HepG2 (cell line): ENCODE data around the gene UTF1. TPM values are rescaled to one million over a fixed set of nuclear protein-coding genes. Genes with fewer than 3 reads are reported as not detected.

ENCODE experiments used
- ATAC-seq: fragments of 200-7000 bp; cut with Tn5 transposase; 3 replicates; pipeline ENCODE4 v1.9.1; 2020; ENCODE audit warnings: mild to moderate bottlenecking, moderate library complexity
- BruUV-seq: library from RNA; stranded (reverse); fragments of 400-500 nt; replicated peaks from 2 replicates; lab custom pipeline; 2021; lab: Mats Ljungman, UMichigan
- CTCF ChIA-PET: fragments of 300-600 bp; formaldehyde crosslinking; extraction: SDS; loops from one replicate; lab custom pipeline; 2021; ENCODE audit warnings: low total read pairs, inconsistent platforms, low intra/inter-chr PET ratio; lab: Yijun Ruan, JAX
- POLR2A ChIA-PET: fragments of 350-600 bp; sonication (Branson Sonifier 250); formaldehyde crosslinking; loops from one replicate; lab custom pipeline; 2020; ENCODE audit warnings: antibody characterized with exemption, inconsistent platforms; lab: Yijun Ruan, JAX
- DNase-seq: peaks from one replicate; pipeline ENCODE4 v3.0.0-alpha.2; 2015; ENCODE audit warnings: low spot score
- FAIRE-seq: peaks from 3 replicates; lab custom pipeline; 2011; peaks lifted over from hg19 to GRCh38; lab: Jason Lieb, UNC
- H2AFZ ChIP-seq: one replicate; pipeline ENCODE4 v1.6.1; 2011; ENCODE audit warnings: low read length, inconsistent platforms
- H3K27ac ChIP-seq: fragments of 300-600 bp; 3 replicates; pipeline ENCODE4 v1.8.0; 2011; ENCODE audit warnings: mixed run types, mild to moderate bottlenecking, mixed read lengths, low read length, inconsistent platforms; ENCODE audit not compliant: insufficient read depth; ENCODE audit errors: extremely low read length
- H3K27me3 ChIP-seq, 2 experiments: fragments of 200-600 bp in 1 of 2; 2 replicates in 1 of 2; 3 replicates in 1 of 2; pipeline versions ENCODE4 v1.6.0 to v1.8.0; 2011; ENCODE audit warnings: low read length in 2 of 2, mild to moderate bottlenecking in 2 of 2, moderate library complexity in 2 of 2, inconsistent platforms in 1 of 2; ENCODE audit not compliant: insufficient read depth in 2 of 2, control insufficient read depth in 1 of 2
- H3K36me3 ChIP-seq, 2 experiments: fragments of 200-600 bp in 1 of 2; replicated peaks in 1 of 2; 2 replicates in 1 of 2; 3 replicates in 1 of 2; pipeline versions ENCODE4 v1.5.1 to v1.8.0; 2011; ENCODE audit warnings: low read length in 2 of 2, inconsistent platforms in 1 of 2; ENCODE audit not compliant: insufficient read depth in 2 of 2, control insufficient read depth in 1 of 2
- H3K4me1 ChIP-seq: 2 replicates; pipeline ENCODE4 v1.5.1; 2012; ENCODE audit warnings: low read length, inconsistent platforms; ENCODE audit not compliant: insufficient read depth
- H3K4me2 ChIP-seq: 2 replicates; pipeline ENCODE4 v1.6.0; 2011; ENCODE audit warnings: low read depth, low read length, inconsistent platforms
- H3K4me3 ChIP-seq, 3 experiments: fragments of 200-600 bp in 1 of 3; sonication (generic), shearing (Covaris generic) in 1 of 3; replicated peaks in 1 of 3; 2 replicates each; pipeline ENCODE4 v1.5.1; 2011 to 2016; ENCODE audit warnings: low read length in 3 of 3, inconsistent platforms in 2 of 3, low read depth in 2 of 3, mild to moderate bottlenecking in 2 of 3, control low read depth in 1 of 3, mixed read lengths in 1 of 3; ENCODE audit not compliant: insufficient read depth in 1 of 3
- H3K79me2 ChIP-seq: one replicate; pipeline ENCODE4 v1.6.1; 2011; ENCODE audit warnings: low read length, inconsistent platforms; ENCODE audit not compliant: insufficient read depth
- H3K9ac ChIP-seq: 2 replicates; pipeline ENCODE4 v1.6.0; 2011; ENCODE audit warnings: mild to moderate bottlenecking, low read depth, low read length, inconsistent platforms; ENCODE audit not compliant: insufficient read depth
- H3K9me3 ChIP-seq: 2 replicates; pipeline ENCODE4 v1.5.1; 2012; ENCODE audit warnings: mild to moderate bottlenecking, low read length
- H4K20me1 ChIP-seq: 2 replicates; pipeline ENCODE4 v1.6.0; 2011; ENCODE audit warnings: inconsistent platforms, mild to moderate bottlenecking, low read length, moderate library complexity; ENCODE audit not compliant: insufficient read depth
- ARID4A ChIP-seq: sonication (generic); formaldehyde crosslinking; IDR thresholded peaks from 2 replicates; pipeline ENCODE4 v1.5.0; 2020; ENCODE audit warnings: mild to moderate bottlenecking, missing genetic modification reagents, borderline replicate concordance
- DRAP1 ChIP-seq: IDR thresholded peaks from 2 replicates; pipeline ENCODE4 v1.6.1; 2016; ENCODE audit warnings: missing genetic modification reagents, missing compliant biosample characterization
- GPBP1L1 ChIP-seq: sonication (generic); formaldehyde crosslinking; IDR thresholded peaks from 2 replicates; pipeline ENCODE4 v1.5.0; 2020; ENCODE audit warnings: mild to moderate bottlenecking, missing genetic modification reagents
- IKZF4 ChIP-seq: sonication (generic); formaldehyde crosslinking; IDR thresholded peaks from 2 replicates; pipeline ENCODE4 v1.5.1; 2020; ENCODE audit warnings: borderline replicate concordance, mild to moderate bottlenecking, low read depth, missing genetic modification reagents; ENCODE audit errors: not compliant biosample characterization
- MNT ChIP-seq: fragments of 450-650 bp; IDR thresholded peaks from 2 replicates; pipeline ENCODE4 v1.6.1; 2016
- NCOA1 ChIP-seq: sonication (generic); formaldehyde crosslinking; IDR thresholded peaks from 2 replicates; pipeline ENCODE4 v1.9.0; 2021; ENCODE audit warnings: missing genetic modification reagents
- YEATS2 ChIP-seq: sonication (generic); formaldehyde crosslinking; IDR thresholded peaks from 2 replicates; pipeline ENCODE4 v1.4.0; 2020; ENCODE audit warnings: missing genetic modification reagents, borderline replicate concordance
- WGBS: methylation state at CpG from one replicate; pipeline ENCODE4 v1.1.6; 2017; ENCODE audit warnings: low lambda C conversion rate; 5-methylcytosine and 5-hydroxymethylcytosine counted together
- in situ Hi-C: cut with HindIII; loops from 2 replicates; pipeline ENCODE4 v1.10.0; 2017; ENCODE audit warnings: low pct_unique_long_range_greater_than_20kb; ENCODE audit not compliant: extremely low pct_ligation_motif_present
- intact Hi-C: fragments of 100-400 bp; cut with micrococcal nuclease; formaldehyde crosslinking; loops from one replicate; pipeline ENCODE4 v1.10.0; 2022; ENCODE audit not compliant: unreplicated experiment
- polyA plus RNA-seq, 8 experiments: library from polyadenylated mRNA; depleted of rRNA in 3 of 8; stranded (reverse) in 7 of 8; unstranded in 1 of 8; fragments of >200 nt; fragmentation: Illumina TruSeq in 4 of 8; extraction: Trizol in 4 of 8; gene quantifications; 2 replicates each; pipeline versions ENCODE4 v1.2.1 to v1.2.3, GENCODE V29; 2011 to 2016; ENCODE audit warnings: low read depth in 4 of 8, missing spikeins in 1 of 8, mixed read lengths in 1 of 8; ENCODE audit not compliant: insufficient read depth in 1 of 8
- total RNA-seq, 5 experiments: library from RNA; depleted of rRNA; stranded (reverse); fragments of >200 nt; fragmentation: Illumina TruSeq; extraction: Trizol; gene quantifications; 2 replicates each; pipeline ENCODE4 v1.2.3, GENCODE V29; 2016; ENCODE audit warnings: low read depth in 1 of 5

Gene UTF1
- total and polyA plus RNA-seq, 2 of the 13 experiments (the other 11 are each of a cell fraction or from before 2014, with no cell fraction given), result not detected

GRCh38 chr10:133241501-133242205 is 11.6 kb downstream of the UTF1 start:
- FAIRE-seq (no peak), ATAC-seq (no peak), DNase-seq (no peak)
- CTCF ChIA-PET, result no interaction called here
- POLR2A ChIA-PET, result no interaction called here
- no peak for TF ChIP-seq ARID4A
- TF ChIP-seq GPBP1L1 (CRISPR knock-in tag), result no peak
- TF ChIP-seq IKZF4 (CRISPR knock-in tag), result no peak
- TF ChIP-seq YEATS2 (CRISPR knock-in tag), result no peak
- TF ChIP-seq MNT, result peak; percentile 36; the same call in 1 of the 2 replicates
- TF ChIP-seq DRAP1, result no peak
- no peak for TF ChIP-seq NCOA1 (CRISPR knock-in tag)
- WGBS, result 9% methylated on average over 14 of the region's 25 CpGs
- H3K27me3 ChIP-seq, result peaks cover 18 to 69% of the 10 kb centered on the region in 2 experiments
- intact Hi-C loops (no loop called here), in situ Hi-C loops (no loop called here)
- H3K36me3 ChIP-seq, result no peaks in the 10 kb centered on the region
- no peak overlapping the region for H3K9ac ChIP-seq
- H3K27ac ChIP-seq, result no peak overlapping the region
- H3K9me3 ChIP-seq, result no peaks in the 10 kb centered on the region
- H3K79me2 ChIP-seq, result no peaks in the 10 kb centered on the region
- BruUV-seq, result no TSS peak
- H3K4me1 ChIP-seq, result peaks cover 18% of the 10 kb centered on the region
- no peak overlapping the region for H3K4me3 ChIP-seq
- peak overlapping the region; percentile 18; the same call in 1 of the 2 replicates for H3K4me2 ChIP-seq
- H4K20me1 ChIP-seq, result no peaks in the 10 kb centered on the region
- no peak overlapping the region for H2AFZ ChIP-seq
